GM12873 (cell line): ENCODE measurements around the gene CH25H.

Source experiments
- CTCF ChIP-seq: IDR thresholded peaks from 2 replicates; pipeline ENCODE4 v1.5.1; 2012; ENCODE audit warnings: low read depth, mild to moderate bottlenecking, moderate library complexity, low read length, control low read depth; ENCODE audit not compliant: insufficient read depth; ENCODE audit errors: missing control alignments

CH25H gene

DNA sequence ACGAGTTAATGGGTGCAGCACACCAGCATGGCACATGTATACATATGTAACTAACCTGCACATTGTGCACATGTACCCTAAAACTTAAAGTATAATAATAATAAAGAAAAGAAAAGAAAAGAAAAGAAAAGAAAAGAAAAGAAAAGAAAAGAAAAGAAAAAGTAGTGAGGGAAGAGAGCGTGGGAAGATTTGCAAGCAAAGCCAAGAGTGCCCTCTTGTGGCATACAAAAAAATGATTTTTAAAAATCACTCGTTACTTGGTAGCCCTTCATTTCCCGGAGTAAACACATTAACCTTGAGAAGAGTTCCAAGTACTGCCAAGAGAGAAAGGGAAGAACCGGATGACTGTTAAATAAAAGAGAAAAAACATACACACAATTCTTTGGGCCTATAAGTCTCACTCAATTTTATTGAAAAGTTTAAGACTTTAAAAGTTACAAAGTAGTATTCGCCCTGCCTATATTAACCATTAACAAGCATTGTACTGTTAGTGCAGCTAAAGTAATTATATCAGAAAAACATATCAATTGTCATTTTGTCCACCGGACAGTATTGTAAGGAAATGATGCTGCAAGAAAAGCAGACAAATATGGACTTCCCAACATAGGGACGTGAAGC, 6.2 kb upstream of the CH25H start:
- TF ChIP-seq CTCF = peak; percentile 59

- no peak for TF ChIP-seq CTCF
These were observed 3.8 kb upstream of the CH25H start for GRCh38 chr10:89210794-89211425.

DNA sequence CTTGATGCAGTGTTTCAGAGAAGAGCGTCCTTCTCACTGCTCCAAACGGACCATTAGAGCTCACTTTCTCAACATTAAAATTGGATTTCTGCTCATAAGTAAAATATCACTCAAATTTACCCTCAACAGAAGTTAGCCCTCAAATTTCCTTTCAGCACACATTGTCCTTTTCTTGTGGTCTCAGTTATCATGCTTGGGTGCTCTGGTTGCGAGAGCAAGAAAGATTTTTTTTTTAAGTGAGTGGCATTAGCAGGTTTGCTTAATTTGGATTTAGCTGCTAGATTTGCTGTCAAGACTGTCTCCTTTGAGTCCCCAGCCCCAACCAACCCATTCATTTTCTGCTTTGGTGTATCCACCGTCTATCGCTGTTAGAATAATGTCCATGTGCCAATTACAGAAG, 2.6 kb upstream of the CH25H start:
- TF ChIP-seq CTCF = no peak

- TF ChIP-seq CTCF = no peak
These were observed 859 bp upstream of the CH25H start for GRCh38 chr10:89207801-89208551.

DNA sequence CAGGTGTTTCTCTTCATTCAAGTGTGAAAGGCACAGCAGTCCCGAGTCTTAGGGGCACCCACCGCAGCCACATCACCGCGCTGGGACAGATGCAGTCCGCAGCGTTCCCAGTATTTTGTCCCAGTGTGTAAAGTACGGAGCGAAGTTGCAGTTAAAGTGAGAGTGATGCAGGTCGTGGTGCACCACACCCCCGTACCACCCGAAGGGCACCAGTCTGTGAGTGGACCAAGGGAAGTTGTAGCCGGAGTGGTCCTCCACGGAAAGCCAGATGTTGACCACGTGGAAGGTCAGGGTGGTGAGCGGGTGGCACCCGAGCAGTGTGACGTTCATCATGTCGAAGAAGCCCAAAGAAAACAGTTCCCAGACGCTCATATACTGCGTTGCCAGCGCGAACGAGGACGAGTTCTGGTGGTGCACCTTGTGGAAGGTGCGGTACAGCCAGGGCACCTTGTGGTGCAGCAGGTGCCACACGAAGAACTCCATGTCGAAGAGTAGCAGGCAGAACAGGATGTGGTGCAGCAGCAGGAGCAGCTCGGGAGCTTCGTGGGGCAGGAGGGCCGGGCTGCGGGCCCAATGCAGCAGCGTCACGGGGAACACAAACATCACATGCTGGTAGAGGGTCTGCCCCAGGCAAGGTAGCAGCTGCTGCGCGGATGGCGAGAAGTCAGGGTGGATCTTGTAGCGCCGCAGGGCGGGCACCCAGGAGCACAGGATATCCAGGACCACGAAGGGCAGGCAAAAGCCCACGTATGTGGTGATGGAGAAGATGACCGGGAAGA, 526 bp downstream of the CH25H start:
- no peak for TF ChIP-seq CTCF

DNA sequence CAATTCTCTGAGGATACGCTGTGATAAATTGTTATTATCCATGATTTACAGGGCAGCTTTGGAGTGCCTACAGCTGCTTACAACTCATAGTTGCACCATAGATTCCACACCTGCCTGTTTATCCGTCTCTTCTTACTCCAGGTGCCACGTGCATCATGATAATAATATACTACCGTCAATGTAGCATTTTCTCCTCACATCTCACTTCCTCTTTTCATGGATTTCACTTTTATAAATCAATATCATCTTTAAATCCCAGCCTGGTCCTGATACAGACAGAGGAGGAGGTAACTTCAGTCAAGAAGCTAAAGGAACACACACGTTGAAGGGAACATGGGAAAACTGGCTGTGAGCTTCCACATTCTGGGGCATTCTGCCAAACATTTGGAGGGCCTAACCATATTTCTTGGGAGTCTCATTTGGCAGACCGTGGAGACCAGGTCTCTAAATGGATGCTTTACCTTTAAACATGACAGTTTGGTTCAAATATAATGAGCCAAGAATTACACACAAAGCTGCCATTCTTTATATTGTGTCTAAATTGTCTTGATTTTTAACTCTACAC, 2.4 kb downstream of the CH25H start:
- TF ChIP-seq CTCF = no peak

DNA sequence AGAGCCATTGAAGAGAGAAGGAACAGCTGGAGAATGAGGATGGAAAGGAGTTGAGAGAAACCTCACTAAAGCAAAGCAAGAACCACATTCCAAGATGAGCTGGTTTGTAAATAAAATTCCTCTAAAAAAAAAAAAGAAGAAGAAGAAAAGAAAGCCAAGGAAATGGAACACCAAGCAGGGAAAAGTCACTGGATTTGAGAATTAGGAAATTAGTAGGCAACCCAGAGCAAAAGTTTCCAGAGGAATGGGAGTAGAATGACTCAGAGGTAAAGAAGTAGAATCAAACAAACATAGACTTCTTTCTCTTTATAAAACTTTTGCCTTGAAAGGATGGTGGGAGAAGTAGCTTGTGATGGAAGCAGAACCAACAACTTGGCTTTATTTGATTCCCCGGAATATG, 3.9 kb downstream of the CH25H start:
- no peak for TF ChIP-seq CTCF
